B cell (primary cell): ENCODE results near the gene MPZL3. TPM values are rescaled to one million over a fixed set of nuclear protein-coding genes. Genes with fewer than 3 reads are reported as not detected.

ENCODE experiments used
- ATAC-seq: fragments of 200-7000 bp; cut with Tn5 transposase; one replicate; pipeline ENCODE4 v1.10.0; 2021; ENCODE audit warnings: low read depth, mild to moderate bottlenecking, moderate number of reproducible peaks, moderate library complexity
- CTCF ChIA-PET: fragments of 350-600 bp; sonication (Branson Sonifier 250); formaldehyde crosslinking; loops from one replicate; lab custom pipeline; 2021; ENCODE audit warnings: antibody characterized with exemption, inconsistent platforms; lab: Charles Lee
- POLR2A ChIA-PET: fragments of 350-600 bp; sonication (Branson Sonifier 250); formaldehyde crosslinking; loops from one replicate; lab custom pipeline; 2021; ENCODE audit warnings: antibody characterized with exemption; lab: Charles Lee
- DNase-seq: peaks from one replicate; pipeline ENCODE4 v3.0.0; 2013
- H2AFZ ChIP-seq: 2 replicates; pipeline ENCODE4 v1.6.1; 2012; ENCODE audit warnings: mild to moderate bottlenecking, low read depth, low read length; ENCODE audit not compliant: insufficient read depth, poor library complexity, severe bottlenecking
- H3K27ac ChIP-seq, 2 donors: 1 replicate in 1 of 2; 2 replicates in 1 of 2; pipeline ENCODE4 v1.5.1; 2012 to 2013; ENCODE audit warnings: low read length in 2 of 2, mild to moderate bottlenecking in 2 of 2, moderate library complexity in 1 of 2
- H3K27me3 ChIP-seq, 4 experiments: fragments of 200-600 bp in 1 of 4; sonication (generic) in 1 of 4; replicated peaks in 1 of 4; 1 replicate in 2 of 4; 2 replicates in 2 of 4; pipeline versions ENCODE4 v1.6.1 to v1.7.0; 2013 to 2016; ENCODE audit warnings: low read length in 3 of 4, mild to moderate bottlenecking in 2 of 4, mixed read lengths in 1 of 4, moderate library complexity in 1 of 4; ENCODE audit not compliant: insufficient read depth in 4 of 4, control insufficient read depth in 3 of 4; ENCODE audit errors: control extremely low read depth in 1 of 4
- H3K36me3 ChIP-seq, 2 experiments: replicated peaks in 1 of 2; 1 replicate in 1 of 2; 2 replicates in 1 of 2; pipeline versions ENCODE4 v1.6.1 to v1.7.1; 2013; ENCODE audit warnings: low read length in 1 of 2; ENCODE audit not compliant: insufficient read depth in 2 of 2, control insufficient read depth in 1 of 2; ENCODE audit errors: control extremely low read depth in 1 of 2, extremely low read depth in 1 of 2
- H3K4me1 ChIP-seq, 2 donors: fragments of 200-600 bp in 1 of 2; sonication (generic) in 1 of 2; 1 replicate in 1 of 2; 2 replicates in 1 of 2; pipeline versions ENCODE4 v1.5.1 to v1.6.1; 2013 to 2017; ENCODE audit warnings: low read length in 2 of 2; ENCODE audit not compliant: control insufficient read depth in 2 of 2, insufficient read depth in 2 of 2
- H3K4me2 ChIP-seq: replicated peaks from 2 replicates; pipeline ENCODE3; 2012; ENCODE audit warnings: mild to moderate bottlenecking, low read depth, low read length; ENCODE audit not compliant: poor library complexity, severe bottlenecking
- H3K4me3 ChIP-seq, 5 experiments: fragments of 200-600 bp in 1 of 5; sonication (generic) in 1 of 5; 1 replicate in 3 of 5; 2 replicates in 2 of 5; pipeline versions ENCODE4 v1.5.1 to v1.7.0; 2011 to 2016; ENCODE audit warnings: low read length in 4 of 5, mild to moderate bottlenecking in 4 of 5, low read depth in 2 of 5, control low read depth in 1 of 5, moderate library complexity in 1 of 5; ENCODE audit not compliant: insufficient read depth in 1 of 5; ENCODE audit errors: control extremely low read depth in 1 of 5, extremely low read depth in 1 of 5
- H3K79me2 ChIP-seq: fragments of 200-600 bp; sonication (generic); one replicate; pipeline ENCODE4 v1.6.0; 2016; ENCODE audit warnings: low read length; ENCODE audit not compliant: control insufficient read depth, insufficient read depth
- H3K9ac ChIP-seq: fragments of 200-600 bp; sonication (generic); 2 replicates; pipeline ENCODE4 v1.6.1; 2017; ENCODE audit warnings: mild to moderate bottlenecking, low read length, moderate library complexity
- H3K9me3 ChIP-seq, 3 donors: one replicate each; pipeline versions ENCODE4 v1.6.1 to v1.7.1; 2013; ENCODE audit warnings: low read length in 2 of 3; ENCODE audit not compliant: control insufficient read depth in 2 of 3, insufficient read depth in 1 of 3; ENCODE audit errors: control extremely low read depth in 1 of 3
- H4K20me1 ChIP-seq: 2 replicates; pipeline ENCODE4 v1.6.0; 2012; ENCODE audit warnings: mild to moderate bottlenecking, low read length; ENCODE audit not compliant: insufficient read depth, control insufficient read depth, poor library complexity, severe bottlenecking
- H3K27ac Mint-ChIP-seq: one replicate; pipeline ENCODE4 v1.8.0; 2021; ENCODE audit warnings: mixed read lengths
- H3K27me3 Mint-ChIP-seq: one replicate; pipeline ENCODE4 v1.8.0; 2021; ENCODE audit warnings: mixed read lengths
- H3K4me1 Mint-ChIP-seq: one replicate; pipeline ENCODE4 v1.8.0; 2021; ENCODE audit warnings: mixed read lengths
- H3K4me3 Mint-ChIP-seq: one replicate; pipeline ENCODE4 v1.8.0; 2021; ENCODE audit warnings: mixed read lengths
- H3K9me3 Mint-ChIP-seq: one replicate; pipeline ENCODE4 v1.8.0; 2022; ENCODE audit warnings: mixed read lengths; ENCODE audit not compliant: insufficient read depth
- CTCF ChIP-seq: fragments of 200-600 bp; IDR thresholded peaks from one replicate; pipeline ENCODE4 v1.8.0; 2022; ENCODE audit warnings: antibody characterized with exemption, mild to moderate bottlenecking
- EZH2 ChIP-seq: IDR thresholded peaks from 2 replicates; pipeline ENCODE4 v1.6.1; 2012; ENCODE audit warnings: borderline replicate concordance, low read depth, mild to moderate bottlenecking, moderate library complexity, low read length; ENCODE audit not compliant: insufficient read depth, poor library complexity, severe bottlenecking
- WGBS: methylation state at CpG from one replicate; pipeline ENCODE4 v1.1.5; 2013; ENCODE audit warnings: missing lambda C conversion rate; ENCODE audit not compliant: insufficient coverage; 5-methylcytosine and 5-hydroxymethylcytosine counted together
- intact Hi-C: fragments of 100-400 bp; cut with micrococcal nuclease; formaldehyde crosslinking; loops from one replicate; pipeline ENCODE4 v1.10.0; 2022
- polyA plus RNA-seq: library from polyadenylated mRNA; depleted of rRNA; stranded (reverse); fragments of >200 nt; gene quantifications from 2 replicates; pipeline ENCODE4 v1.2.3, GENCODE V29; 2012
- total RNA-seq, 2 donors: library from RNA; stranded (reverse); fragments of 120-200 nt in 1 of 2; gene quantifications; 1 replicate in 1 of 2; 2 replicates in 1 of 2; pipeline versions ENCODE4 v1.2.3 to v1.2.4, GENCODE V29; 2013 to 2022

Gene MPZL3
- total and polyA plus RNA-seq, 2 donors (not counting 1 experiment from before 2014, with no cell fraction given): 1.4 to 4.2 TPM

GRCh38 chr11:118295199-118295598 lies 43.0 kb upstream of the MPZL3 start:
- intact Hi-C loops: loop anchor here (1.0 kb wide), 1 partner anchor 193 kb away; no protein-coding TSS in a partner anchor
- Histone ChIP-seq H3K36me3 (no peaks in the 10 kb centered on the region), H3K9ac (no peak overlapping the region), H3K27me3 (peaks cover 0 to 7% (median 2%) of the 10 kb centered on the region in 4 experiments), H3K4me1 (no peaks in the 10 kb centered on the region), H3K4me3 (no peak overlapping the region), H4K20me1 (no peaks in the 10 kb centered on the region), H2AFZ (no peak overlapping the region), H3K79me2 (no peaks in the 10 kb centered on the region), H3K4me2 (no peak overlapping the region), H3K9me3 (no peaks in the 10 kb centered on the region), H3K27ac (no peak overlapping the region)
- Mint-ChIP-seq H3K27ac (no peak overlapping the region), H3K4me3 (no peak overlapping the region), H3K27me3 (peaks cover 23% of the 10 kb centered on the region), H3K4me1 (peaks cover 2% of the 10 kb centered on the region), H3K9me3 (no peaks in the 10 kb centered on the region)
- TF ChIP-seq CTCF: no peak
- no peak for TF ChIP-seq EZH2
- 54% methylated on average over 4 of the region's 5 CpGs for WGBS
- ATAC-seq (no peak), DNase-seq (no peak)
- POLR2A ChIA-PET: no interaction called here
- CTCF ChIA-PET: interaction anchor here (0.7 to 2.9 kb wide), 29 partner anchors 7 to 881 kb away, joined by 3 to 45 read pairs (median 6); partner anchors contain the start of genes CD3E and UBE4A

GRCh38 chr11:118294053-118294452 lies 41.9 kb upstream of the MPZL3 start:
- POLR2A ChIA-PET: no interaction called here
- no peak for TF ChIP-seq CTCF
- TF ChIP-seq EZH2: no peak
- no peak overlapping the region for H3K27ac ChIP-seq
- H3K4me3 ChIP-seq: no peak overlapping the region
- Mint-ChIP-seq H3K4me3 (no peak overlapping the region), H3K27ac (no peak overlapping the region), H3K4me1 (peaks cover 2% of the 10 kb centered on the region), H3K27me3 (peaks cover 31% of the 10 kb centered on the region), H3K9me3 (no peaks in the 10 kb centered on the region)
- no peaks in the 10 kb centered on the region for H3K4me1 ChIP-seq
- no peaks in the 10 kb centered on the region for H4K20me1 ChIP-seq
- H3K27me3 ChIP-seq: peaks cover 0 to 7% (median 2%) of the 10 kb centered on the region in 4 experiments
- H3K9me3 ChIP-seq: no peaks in the 10 kb centered on the region
- CTCF ChIA-PET: interaction anchor here (0.6 to 2.9 kb wide), 3 partner anchors 29 to 95 kb away, joined by 3 to 45 read pairs (median 36); no protein-coding TSS in a partner anchor
- H3K9ac ChIP-seq: no peak overlapping the region
- H3K79me2 ChIP-seq: no peaks in the 10 kb centered on the region
- no peaks in the 10 kb centered on the region for H3K36me3 ChIP-seq
- intact Hi-C loops: no loop called here
- no peak overlapping the region for H3K4me2 ChIP-seq
- no peak for ATAC-seq
- H2AFZ ChIP-seq: no peak overlapping the region
- no peak for DNase-seq
- WGBS: no CpG with 5 or more reads among the region's 2 CpGs
